Activated CD8-positive, alpha-beta memory T cell treated with anti-CD3 and anti-CD28 coated beads for 4 hours (primary cell): ENCODE results near the gene HSPA1L.
"Not testable (repeated sequence)": the region's sequence is repeated elsewhere in the genome, so short reads cannot be mapped to it uniquely, and the experiment has no call there.

ENCODE experiments used
- DNase-seq, 2 donors: peaks; one replicate each; pipeline ENCODE4 v3.0.0-alpha.2; 2020; ENCODE audit warnings: low read depth in 2 of 2

HSPA1L gene

GRCh38 chr6:31836474-31837368 lies 21.6 kb upstream of the HSPA1L start:
- DNase-seq, result no peak

- no peak for DNase-seq
Measured at GRCh38 chr6:31836047-31836473, 21.0 kb upstream of the HSPA1L start.

- DNase-seq, result peak; percentile 54 to 61
Measured at GRCh38 chr6:31834367-31835250, 19.5 kb upstream of the HSPA1L start.

GRCh38 chr6:31831350-31832215 lies 16.5 kb upstream of the HSPA1L start:
- DNase-seq, result no peak

GRCh38 chr6:31830886-31831335 lies 15.8 kb upstream of the HSPA1L start:
- no peak for DNase-seq

- DNase-seq, result no peak
Measured at GRCh38 chr6:31829633-31830283, 14.7 kb upstream of the HSPA1L start.

GRCh38 chr6:31827286-31828079 lies 12.4 kb upstream of the HSPA1L start, which contains the start of gene HSPA1B:
Gene HSPA1B (plus strand): TSS chr6:31827738. CDS start chr6:31827951, 213 bp downstream.
- DNase-seq, result peak; percentile 78 to 83

- no peak for DNase-seq
Measured at GRCh38 chr6:31826793-31827285, 11.8 kb upstream of the HSPA1L start.

- no peak for DNase-seq
Measured at GRCh38 chr6:31825553-31825952, 10.5 kb upstream of the HSPA1L start.

- not testable (repeated sequence) for DNase-seq
Measured at GRCh38 chr6:31823592-31824196, 8.6 kb upstream of the HSPA1L start.

GRCh38 chr6:31822036-31822821 lies 7.1 kb upstream of the HSPA1L start:
- peak; percentile 38 to 47 for DNase-seq

GRCh38 chr6:31821301-31822035 lies 6.4 kb upstream of the HSPA1L start:
- DNase-seq, result no peak

- not testable (repeated sequence) for DNase-seq
Measured at GRCh38 chr6:31820399-31820798, 5.3 kb upstream of the HSPA1L start.

- DNase-seq, result no peak
Measured at GRCh38 chr6:31819871-31820299, 4.8 kb upstream of the HSPA1L start.

GRCh38 chr6:31817929-31818511 lies 2.9 kb upstream of the HSPA1L start:
- DNase-seq, result not testable (repeated sequence)

GRCh38 chr6:31817133-31817928 lies 2.2 kb upstream of the HSPA1L start:
- not testable (repeated sequence) for DNase-seq

GRCh38 chr6:31814677-31815024 lies 432 bp downstream of the HSPA1L start:
- DNase-seq, result peak in 1 of 2 donors; percentile 55
